MCF 10A (cell line): ENCODE results near the gene CHAMP1. TPM values are rescaled to one million over a fixed set of nuclear protein-coding genes. Genes with fewer than 3 reads are reported as not detected.

Source experiments
- Bru-seq: library from RNA; stranded (reverse); fragments of 400-500 nt; gene quantifications from one replicate; lab custom pipeline; 2021; lab: Mats Ljungman, UMichigan
- BruChase-seq, 2 experiments: library from RNA; stranded (reverse); fragments of 400-500 nt; gene quantifications; one replicate each; lab custom pipeline; 2021; lab: Mats Ljungman, UMichigan
- BruUV-seq: library from RNA; stranded (reverse); fragments of 400-500 nt; replicated peaks from 2 replicates; lab custom pipeline; 2021; lab: Mats Ljungman, UMichigan
- CTCF ChIA-PET: fragments of 300-600 bp; sonication (Branson Sonifier 250); formaldehyde crosslinking; extraction: SDS; loops from one replicate; lab custom pipeline; 2021; ENCODE audit warnings: antibody characterized with exemption, inconsistent platforms; lab: Yijun Ruan, JAX
- POLR2A ChIA-PET: fragments of 300-600, 350-650 bp; sonication (Branson Sonifier 250); formaldehyde crosslinking; extraction: SDS; loops from one replicate; lab custom pipeline; 2020; ENCODE audit warnings: antibody characterized with exemption, inconsistent platforms; lab: Yijun Ruan, JAX
- DNase-seq: peaks from one replicate; pipeline ENCODE4 v3.0.0-alpha.2; 2018; ENCODE audit not compliant: unreplicated experiment
- H3K27ac Mint-ChIP-seq: one replicate; pipeline ENCODE4 v1.8.0; 2022; ENCODE audit warnings: mild to moderate bottlenecking, low read depth, mixed read lengths; ENCODE audit not compliant: unreplicated experiment
- H3K27me3 Mint-ChIP-seq: one replicate; pipeline ENCODE4 v1.8.0; 2022; ENCODE audit warnings: mixed read lengths; ENCODE audit not compliant: insufficient read depth, unreplicated experiment
- H3K36me3 Mint-ChIP-seq: one replicate; pipeline ENCODE4 v1.8.0; 2022; ENCODE audit warnings: mild to moderate bottlenecking, moderate library complexity, mixed read lengths; ENCODE audit not compliant: insufficient read depth, unreplicated experiment
- H3K4me1 Mint-ChIP-seq: one replicate; pipeline ENCODE4 v1.8.0; 2022; ENCODE audit warnings: mixed read lengths; ENCODE audit not compliant: insufficient read depth, unreplicated experiment
- H3K4me3 Mint-ChIP-seq: one replicate; pipeline ENCODE4 v1.8.0; 2022; ENCODE audit warnings: mild to moderate bottlenecking, moderate library complexity, mixed read lengths; ENCODE audit not compliant: unreplicated experiment
- H3K9me3 Mint-ChIP-seq: one replicate; pipeline ENCODE4 v1.8.0; 2022; ENCODE audit warnings: mixed read lengths; ENCODE audit not compliant: unreplicated experiment
- intact Hi-C: fragments of 100-400 bp; cut with micrococcal nuclease; formaldehyde crosslinking; loops from 2 replicates; pipeline ENCODE4 v1.14.1; 2022
- long read RNA-seq: library from polyadenylated mRNA; stranded (forward); transcript quantifications from one replicate; pipeline ENCODE4 v2.0.0, GENCODE V29; 2022
- total RNA-seq: library from RNA; stranded (reverse); gene quantifications from 2 replicates; pipeline ENCODE4 v1.2.3, GENCODE V29; 2022
- TF ChIP-seq, protein P1 (sequence below): fragments of 200-600 bp; IDR thresholded peaks from one replicate; pipeline ENCODE4 v1.8.0; 2022; ENCODE audit warnings: antibody characterized with exemption, mild to moderate bottlenecking; ENCODE audit not compliant: unreplicated experiment

CHAMP1 gene, protein sequence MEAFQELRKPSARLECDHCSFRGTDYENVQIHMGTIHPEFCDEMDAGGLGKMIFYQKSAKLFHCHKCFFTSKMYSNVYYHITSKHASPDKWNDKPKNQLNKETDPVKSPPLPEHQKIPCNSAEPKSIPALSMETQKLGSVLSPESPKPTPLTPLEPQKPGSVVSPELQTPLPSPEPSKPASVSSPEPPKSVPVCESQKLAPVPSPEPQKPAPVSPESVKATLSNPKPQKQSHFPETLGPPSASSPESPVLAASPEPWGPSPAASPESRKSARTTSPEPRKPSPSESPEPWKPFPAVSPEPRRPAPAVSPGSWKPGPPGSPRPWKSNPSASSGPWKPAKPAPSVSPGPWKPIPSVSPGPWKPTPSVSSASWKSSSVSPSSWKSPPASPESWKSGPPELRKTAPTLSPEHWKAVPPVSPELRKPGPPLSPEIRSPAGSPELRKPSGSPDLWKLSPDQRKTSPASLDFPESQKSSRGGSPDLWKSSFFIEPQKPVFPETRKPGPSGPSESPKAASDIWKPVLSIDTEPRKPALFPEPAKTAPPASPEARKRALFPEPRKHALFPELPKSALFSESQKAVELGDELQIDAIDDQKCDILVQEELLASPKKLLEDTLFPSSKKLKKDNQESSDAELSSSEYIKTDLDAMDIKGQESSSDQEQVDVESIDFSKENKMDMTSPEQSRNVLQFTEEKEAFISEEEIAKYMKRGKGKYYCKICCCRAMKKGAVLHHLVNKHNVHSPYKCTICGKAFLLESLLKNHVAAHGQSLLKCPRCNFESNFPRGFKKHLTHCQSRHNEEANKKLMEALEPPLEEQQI
- 27.0 and 33.4 TPM in 2 replicates for total RNA-seq
- percentile 88 among the genes with signal in this experiment for Bru-seq, nascent RNA
- percentile 73 among the genes with signal in this experiment for BruChase-seq, experiment 1, labeled RNA remaining after a 6-hour chase
- BruChase-seq, experiment 2, labeled RNA remaining after a 2-hour chase = percentile 92 among the genes with signal in this experiment
- long read RNA-seq, transcript CHAMP1-203 (3 exons, 615 nt) = major isoform, 5 of 12 reads
- long read RNA-seq, partial matches to known transcripts = 0 of 12 reads
- long read RNA-seq, other reads (novel, unspliced or antisense) = 2 of 12 reads

- TF ChIP-seq, protein P1, sequence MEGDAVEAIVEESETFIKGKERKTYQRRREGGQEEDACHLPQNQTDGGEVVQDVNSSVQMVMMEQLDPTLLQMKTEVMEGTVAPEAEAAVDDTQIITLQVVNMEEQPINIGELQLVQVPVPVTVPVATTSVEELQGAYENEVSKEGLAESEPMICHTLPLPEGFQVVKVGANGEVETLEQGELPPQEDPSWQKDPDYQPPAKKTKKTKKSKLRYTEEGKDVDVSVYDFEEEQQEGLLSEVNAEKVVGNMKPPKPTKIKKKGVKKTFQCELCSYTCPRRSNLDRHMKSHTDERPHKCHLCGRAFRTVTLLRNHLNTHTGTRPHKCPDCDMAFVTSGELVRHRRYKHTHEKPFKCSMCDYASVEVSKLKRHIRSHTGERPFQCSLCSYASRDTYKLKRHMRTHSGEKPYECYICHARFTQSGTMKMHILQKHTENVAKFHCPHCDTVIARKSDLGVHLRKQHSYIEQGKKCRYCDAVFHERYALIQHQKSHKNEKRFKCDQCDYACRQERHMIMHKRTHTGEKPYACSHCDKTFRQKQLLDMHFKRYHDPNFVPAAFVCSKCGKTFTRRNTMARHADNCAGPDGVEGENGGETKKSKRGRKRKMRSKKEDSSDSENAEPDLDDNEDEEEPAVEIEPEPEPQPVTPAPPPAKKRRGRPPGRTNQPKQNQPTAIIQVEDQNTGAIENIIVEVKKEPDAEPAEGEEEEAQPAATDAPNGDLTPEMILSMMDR = no peak
- no TSS peak for BruUV-seq
- H3K4me1 Mint-ChIP-seq = peaks cover 29% of the 10 kb centered on the region
- ChIA-PET POLR2A (interaction anchor here (0.8 to 2.9 kb wide), 13 partner anchors 11 to 821 kb away, joined by 3 to 26 read pairs (median 8); partner anchors contain the start of genes CDC16 and UPF3A), CTCF (no interaction called here)
- intact Hi-C loops = loop anchor here (2.0 kb wide), 1 partner anchor 33 kb away; the partner anchor contains the start of gene UPF3A
- H3K27me3 Mint-ChIP-seq = no peaks in the 10 kb centered on the region
- peak within 1 kb of the TSS; percentile 87 for H3K4me3 Mint-ChIP-seq
- H3K36me3 Mint-ChIP-seq = peaks cover 6% of the 10 kb centered on the region
- no peaks in the 10 kb centered on the region for H3K9me3 Mint-ChIP-seq
- peak; percentile 95 for DNase-seq
- H3K27ac Mint-ChIP-seq = peak within 1 kb of the TSS; percentile 96
Measured at GRCh38 chr13:114314074-114314912, at the start of gene CHAMP1. TSS of gene CHAMP1 (plus strand) at chr13:114314503. CDS start at chr13:114323843, 9,340 bp downstream.

DNA sequence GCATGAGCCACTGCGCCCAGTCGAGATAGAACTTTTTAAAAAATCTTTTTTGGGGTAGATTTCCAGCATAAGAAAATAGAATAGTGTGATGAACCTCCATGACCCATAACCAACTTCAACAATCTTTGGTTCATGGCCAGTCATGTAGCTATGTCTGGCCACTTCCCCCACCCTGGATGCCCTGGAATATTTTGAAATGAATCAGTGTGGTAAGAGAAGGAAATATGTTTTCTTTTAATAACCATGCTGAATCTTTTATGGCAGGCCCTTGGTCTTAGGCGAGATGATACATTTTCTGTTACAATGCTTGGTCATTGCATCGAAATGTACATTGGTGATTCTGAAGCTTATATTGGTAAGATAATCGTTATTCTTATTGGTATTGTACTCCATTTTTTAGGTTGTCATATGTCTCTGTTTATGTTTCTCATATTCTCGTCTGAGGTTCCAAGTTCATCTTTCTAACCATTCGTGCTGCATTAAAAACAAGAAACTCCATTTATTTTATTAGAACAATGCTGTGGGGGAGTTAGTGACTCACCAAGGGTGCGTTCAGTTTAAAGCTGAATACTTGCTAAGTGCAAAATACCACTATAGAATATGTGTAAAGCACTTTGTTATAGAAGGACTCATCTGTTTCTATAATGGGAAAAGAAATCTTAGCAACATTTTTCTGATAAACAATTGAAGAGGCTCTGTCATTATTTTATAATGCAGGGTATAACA is 49.3 kb upstream of the CHAMP1 start:
- Mint-ChIP-seq H3K4me3 (no peak overlapping the region), H3K9me3 (no peaks in the 10 kb centered on the region), H3K4me1 (no peaks in the 10 kb centered on the region), H3K27ac (no peak overlapping the region), H3K36me3 (peaks cover 88% of the 10 kb centered on the region), H3K27me3 (no peaks in the 10 kb centered on the region)
- CTCF ChIA-PET = interaction anchor here (0.8 kb wide), 1 partner anchor 75 kb away, joined by 3 read pairs; no protein-coding TSS in a partner anchor
- BruUV-seq = no TSS peak
- TF ChIP-seq, protein P1 = no peak
- intact Hi-C loops = no loop called here
- POLR2A ChIA-PET = interaction anchor here (0.7 to 2.0 kb wide), 2 partner anchors 11 to 15 kb away, joined by 3 to 6 read pairs; no protein-coding TSS in a partner anchor
- no peak for DNase-seq

DNA sequence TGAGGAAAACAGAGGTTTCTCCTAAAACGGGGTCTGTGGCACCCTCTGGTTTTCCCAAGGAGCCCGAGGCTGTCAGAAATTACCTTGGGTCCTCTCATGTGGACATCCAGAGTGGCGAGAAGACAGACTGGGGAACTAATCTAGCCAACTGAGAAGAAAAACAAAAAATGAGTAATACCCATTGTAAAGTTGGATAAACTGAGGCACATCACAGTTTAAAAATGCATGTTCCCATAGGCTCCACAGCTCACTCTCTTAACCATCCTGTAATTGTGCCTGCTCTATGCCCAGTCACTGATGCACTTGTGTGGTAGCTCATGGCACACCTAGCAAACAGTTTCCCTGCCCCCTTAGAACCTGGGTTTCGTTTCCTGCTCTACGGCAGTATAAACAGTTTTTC is 48.1 kb upstream of the CHAMP1 start:
- peaks cover 81% of the 10 kb centered on the region for H3K36me3 Mint-ChIP-seq
- BruUV-seq = no TSS peak

More for the DNA sequence above, 48.1 kb upstream of the CHAMP1 start:
- DNase-seq = no peak
- intact Hi-C loops = no loop called here
- TF ChIP-seq, protein P1 = no peak
- ChIA-PET POLR2A (interaction anchor here (2.0 kb wide), 1 partner anchor 14 kb away, joined by 6 read pairs; no protein-coding TSS in a partner anchor), CTCF (no interaction called here)
- H3K9me3 Mint-ChIP-seq = no peaks in the 10 kb centered on the region
- H3K27ac Mint-ChIP-seq = no peak overlapping the region
- no peaks in the 10 kb centered on the region for H3K4me1 Mint-ChIP-seq
- no peak overlapping the region for H3K4me3 Mint-ChIP-seq
- H3K27me3 Mint-ChIP-seq = no peaks in the 10 kb centered on the region
